DMS114 treated with DMSO at 0.1 percent for 48 hours (cell line): ENCODE measurements around the gene CHP2.
"Not testable (repeated sequence)": the region's sequence is repeated elsewhere in the genome, so short reads cannot be mapped to it uniquely, and the experiment has no call there.

Source experiments
- DNase-seq: peaks from one replicate; lab custom pipeline; 2025; ENCODE audit not compliant: unreplicated experiment; lab: John Stamatoyannopoulos, UW

The CHP2 gene

DNA sequence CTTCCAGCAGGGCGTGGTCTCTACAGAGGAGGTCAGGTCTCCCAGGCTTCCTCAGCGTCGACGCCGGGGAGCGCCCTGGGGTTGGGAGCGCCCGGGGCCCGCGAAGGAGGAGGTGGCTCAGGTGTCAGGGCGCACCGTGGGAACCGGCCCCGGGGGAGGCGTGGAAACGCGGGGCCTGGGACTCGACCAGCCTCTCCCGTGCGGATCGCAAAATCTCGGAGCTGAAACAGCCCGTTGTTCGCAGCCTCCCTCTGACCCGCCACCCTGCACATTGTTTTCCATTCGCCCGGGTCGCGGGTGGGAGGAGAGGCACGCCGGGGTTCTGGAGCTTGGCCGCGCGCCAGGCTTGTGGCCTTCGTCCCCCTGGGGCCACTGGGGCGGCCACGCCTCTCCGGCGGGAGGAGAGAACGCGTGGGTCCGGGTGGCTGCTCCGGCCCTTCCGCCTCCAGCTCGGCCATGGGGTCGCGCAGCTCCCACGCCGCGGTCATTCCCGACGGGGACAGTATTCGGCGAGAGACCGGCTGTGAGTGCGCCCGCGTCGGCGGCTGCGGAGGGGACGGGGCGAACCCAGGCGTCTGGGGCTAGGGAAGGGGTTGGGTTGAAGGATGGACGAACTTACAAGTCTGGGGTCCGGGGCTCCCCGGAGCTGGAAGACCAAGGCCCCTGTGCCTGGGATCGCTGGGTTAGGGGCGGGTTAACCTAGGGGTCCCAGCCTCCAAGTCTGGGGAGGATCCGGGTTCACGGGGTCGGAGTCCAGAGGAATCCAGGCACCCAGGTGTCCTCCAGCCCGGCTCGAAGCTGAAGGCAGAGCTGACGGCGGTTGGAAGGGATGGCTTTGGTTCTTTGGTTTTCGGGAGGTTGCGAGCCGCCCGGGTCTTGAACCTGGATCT lies at the start of gene CHP2:
CHP2 (plus strand) TSS at position 433 of the 890 bp plus-strand sequence; CDS start at position 457, 24 bp downstream.
- no peak for DNase-seq

DNA sequence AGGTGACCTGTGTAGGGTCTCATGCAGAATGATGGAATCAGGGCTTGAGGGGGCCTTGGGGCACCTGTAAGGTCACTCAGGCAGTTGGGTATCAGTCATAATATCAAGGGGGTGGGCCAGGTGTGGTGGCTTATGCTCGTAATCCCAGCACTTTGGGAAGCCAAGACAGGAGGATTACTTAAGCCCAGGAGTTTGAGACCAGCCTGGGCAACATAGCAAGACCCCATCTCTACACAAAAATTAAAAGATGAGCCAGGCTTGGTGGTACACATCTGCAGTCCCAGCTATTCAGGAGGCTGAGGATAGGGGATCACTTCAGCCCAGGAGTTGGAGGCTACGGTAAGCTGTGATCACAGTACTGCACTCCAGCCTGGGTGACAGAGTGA lies 49.3 kb upstream of the CHP2 start:
- no peak for DNase-seq

DNA sequence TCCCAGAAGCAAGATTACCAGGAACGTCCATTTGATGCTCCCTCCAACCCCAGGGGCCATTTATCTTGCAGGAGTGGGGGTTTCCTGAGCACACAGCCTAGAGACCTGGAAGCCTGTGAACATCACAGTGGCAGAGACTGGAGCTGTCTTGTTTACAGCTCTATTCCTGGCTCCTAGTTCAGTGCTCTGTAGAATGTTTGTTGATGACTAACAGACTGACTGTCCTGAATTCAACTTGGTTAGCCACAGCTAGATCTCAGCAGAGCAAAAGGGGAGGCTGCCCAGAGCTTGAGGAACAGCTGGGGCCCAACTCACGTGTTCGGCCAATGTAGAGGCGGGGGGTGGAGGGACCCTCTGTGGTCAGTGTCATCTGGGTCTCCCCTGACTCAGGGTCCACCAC lies 48.4 kb upstream of the CHP2 start:
- no peak for DNase-seq

GRCh38 chr16:23709536-23709935 lies 45.3 kb upstream of the CHP2 start:
- no peak for DNase-seq

DNA sequence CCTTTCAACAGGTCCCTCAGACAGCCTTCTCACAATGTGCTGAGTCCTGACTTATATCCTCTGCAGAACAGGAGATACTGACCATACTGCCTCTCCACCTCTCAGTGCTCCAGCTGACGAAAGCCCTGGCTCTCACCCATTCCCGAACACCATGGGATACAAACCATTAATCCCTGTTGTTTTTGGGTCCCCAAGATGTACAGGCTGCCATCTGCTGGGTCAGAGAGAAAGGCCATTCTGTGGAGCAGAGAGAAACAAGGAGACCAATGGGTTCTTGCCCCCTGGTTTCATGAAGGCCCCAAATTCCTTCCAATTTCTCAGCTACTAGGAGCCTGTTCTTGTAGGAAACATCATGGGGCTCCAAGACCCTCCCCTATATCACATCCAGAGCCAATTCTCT lies 44.8 kb upstream of the CHP2 start:
- no peak for DNase-seq

DNA sequence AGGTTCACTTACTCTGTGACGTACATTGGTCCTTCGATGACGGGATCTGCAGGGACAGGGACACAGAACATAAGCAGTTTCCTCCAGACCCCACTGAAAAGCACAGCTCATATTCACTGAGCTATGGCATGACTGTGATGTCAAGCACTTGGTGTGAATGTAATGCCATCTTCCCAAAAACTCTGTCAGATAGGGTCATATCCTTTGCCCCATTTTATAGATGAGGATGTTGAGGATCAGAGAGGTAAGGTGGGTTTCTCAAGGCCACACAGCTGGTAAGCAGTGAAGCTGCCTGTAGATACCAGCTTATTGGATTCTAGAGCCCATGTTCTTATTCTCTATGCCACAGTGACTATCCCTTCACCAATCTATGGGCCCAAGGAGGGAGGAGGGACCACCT lies 44.3 kb upstream of the CHP2 start:
- no peak for DNase-seq

DNA sequence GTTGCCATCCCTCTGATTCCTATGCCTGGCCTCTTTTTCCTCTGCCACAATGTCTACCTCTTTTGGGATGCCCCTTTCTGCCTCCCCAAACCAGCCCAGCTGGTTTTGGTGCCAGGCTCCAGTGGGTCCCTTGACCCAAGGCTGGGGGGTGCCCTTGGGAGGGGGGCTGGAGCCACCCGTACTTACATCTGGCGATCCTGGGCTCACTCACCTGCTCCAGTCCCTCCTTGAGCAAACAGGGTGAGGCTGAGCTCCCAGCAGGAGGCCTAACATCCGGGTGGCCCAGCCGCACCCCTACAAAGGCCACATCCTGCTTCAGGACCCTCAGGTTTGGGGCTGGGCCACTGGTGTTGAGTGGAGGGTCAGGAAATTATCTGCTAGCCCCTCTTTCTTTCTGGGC lies 43.0 kb upstream of the CHP2 start:
- DNase-seq: no peak

GRCh38 chr16:23712976-23713375 lies 41.9 kb upstream of the CHP2 start, which contains the start of gene ERN2:
Gene ERN2, minus strand, starts transcription at chr16:23713222. Its CDS starts 35 bp downstream, at chr16:23713187.
- DNase-seq: no peak

- no peak for DNase-seq
These were observed 38.3 kb upstream of the CHP2 start for GRCh38 chr16:23716484-23716883.

- DNase-seq: not testable (repeated sequence)
These were observed 32.1 kb upstream of the CHP2 start for GRCh38 chr16:23722613-23723240.

DNA sequence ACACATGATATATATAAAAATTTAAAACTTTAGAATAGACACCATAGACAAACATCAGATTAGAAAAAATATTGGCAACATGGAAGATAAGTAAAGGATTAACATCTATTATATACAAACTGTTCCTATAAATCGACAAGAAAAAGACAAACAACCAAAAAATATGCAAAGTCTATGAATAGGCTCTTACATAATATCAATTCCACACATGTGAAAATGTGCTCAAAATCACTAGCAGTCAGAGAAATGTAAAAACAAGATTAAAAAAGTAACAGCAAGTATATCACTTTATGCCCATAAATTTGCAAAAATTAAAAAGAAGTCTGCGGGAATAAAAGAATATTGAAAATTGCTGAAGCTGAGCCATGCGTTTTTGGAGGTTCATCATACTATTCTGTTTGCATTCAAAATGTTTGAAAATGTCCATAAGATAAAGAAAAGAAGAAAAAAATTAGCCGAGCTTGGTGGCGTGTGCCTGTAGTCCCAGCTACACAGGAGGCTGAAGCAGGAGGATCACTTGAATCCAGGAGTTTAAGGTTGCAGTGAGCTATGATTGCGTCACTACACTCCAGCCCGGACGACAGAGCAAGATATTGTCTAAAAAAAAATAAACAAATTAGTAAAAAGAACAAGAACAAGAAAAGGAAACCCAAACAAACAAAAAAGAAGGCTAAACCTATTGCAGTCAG lies 30.6 kb upstream of the CHP2 start:
- DNase-seq: no peak

- no peak for DNase-seq
These were observed 30.1 kb upstream of the CHP2 start for GRCh38 chr16:23724785-23725131.

DNA sequence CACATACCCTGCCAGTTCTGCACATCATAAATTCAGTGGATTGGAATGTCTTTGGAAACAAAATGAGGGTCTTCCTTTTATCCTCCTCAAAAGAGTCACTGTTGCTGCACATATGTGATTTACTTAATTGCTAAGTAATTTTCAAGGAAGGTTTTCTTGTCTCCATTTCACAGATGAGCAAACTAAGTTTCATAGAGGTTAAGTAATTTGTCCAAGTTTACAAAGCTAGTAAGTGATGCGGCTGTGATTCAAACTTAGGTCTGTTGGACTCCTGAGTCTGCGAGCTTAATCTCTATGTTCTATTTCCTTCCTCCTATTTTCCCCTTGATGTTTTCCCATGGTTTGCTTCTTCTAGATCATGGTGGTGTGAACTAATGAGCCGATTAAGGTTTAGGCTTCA lies 28.1 kb upstream of the CHP2 start:
- DNase-seq: no peak

- no peak for DNase-seq
These were observed 26.7 kb upstream of the CHP2 start for GRCh38 chr16:23728112-23728477.

GRCh38 chr16:23729503-23730424 lies 25.1 kb upstream of the CHP2 start:
- no peak for DNase-seq

DNA sequence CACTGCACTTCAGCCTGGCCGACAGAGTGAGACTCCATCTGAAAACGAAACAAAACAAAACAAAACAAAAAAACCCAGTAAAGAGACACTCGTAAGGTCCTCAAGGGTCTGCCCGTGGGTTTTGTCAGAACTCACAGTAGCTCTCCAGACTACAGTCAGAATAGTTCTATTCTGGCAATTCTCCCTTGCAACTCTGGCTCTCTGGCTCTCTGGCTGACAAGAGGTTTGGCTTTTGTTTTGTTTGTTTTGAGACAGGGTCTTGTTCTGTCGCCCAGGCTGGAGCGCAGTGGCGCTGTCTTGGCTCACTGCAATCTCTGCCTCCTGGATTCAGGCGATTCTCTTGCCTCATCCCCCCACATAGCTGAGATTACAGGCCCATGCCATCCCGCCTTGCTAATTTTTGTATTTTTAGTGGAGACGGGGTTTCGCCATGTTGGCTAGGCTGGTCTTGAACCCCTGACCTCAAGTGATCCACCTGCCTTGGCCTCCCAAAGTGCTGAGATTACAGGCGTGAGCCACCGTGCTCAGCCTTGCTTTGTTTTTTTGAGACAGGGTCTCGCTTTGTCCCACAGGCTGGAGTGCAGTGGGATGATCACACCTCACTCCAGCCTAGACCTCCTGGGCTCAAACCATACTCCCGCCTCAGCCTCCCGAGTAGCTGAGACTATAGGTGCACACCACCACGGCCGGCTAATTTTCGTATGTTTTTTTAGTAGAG lies 20.5 kb upstream of the CHP2 start:
- DNase-seq: no peak

DNA sequence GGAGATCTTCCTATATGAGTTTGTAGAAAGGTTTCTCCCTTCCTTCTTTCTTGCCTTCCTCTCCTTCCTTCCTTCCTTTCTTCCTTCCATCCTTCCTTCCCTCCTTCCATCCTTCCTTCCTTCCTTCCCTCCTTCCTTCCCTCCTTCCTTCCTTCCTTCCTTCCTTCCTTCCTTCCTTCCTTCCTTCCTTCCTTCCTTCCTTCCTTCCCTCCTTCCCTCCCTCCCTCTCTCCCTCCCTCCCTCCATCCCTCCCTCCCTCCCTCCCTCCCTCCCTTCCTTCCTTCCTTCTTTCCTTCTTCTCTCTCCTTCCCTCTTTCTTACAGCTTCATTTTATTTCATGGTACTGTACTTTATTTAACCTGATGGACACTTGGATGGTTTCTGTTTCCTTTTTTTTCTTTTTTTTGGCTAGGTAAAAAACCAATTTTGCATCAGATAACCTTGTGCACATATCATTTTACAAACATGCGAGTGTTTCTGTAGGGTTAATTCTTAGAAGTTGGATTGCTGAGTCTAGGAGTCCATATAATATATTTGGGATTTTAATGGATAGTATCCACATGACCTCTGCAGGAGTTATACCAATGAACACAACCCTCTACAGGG lies 17.3 kb upstream of the CHP2 start:
- DNase-seq: not testable (repeated sequence)

DNA sequence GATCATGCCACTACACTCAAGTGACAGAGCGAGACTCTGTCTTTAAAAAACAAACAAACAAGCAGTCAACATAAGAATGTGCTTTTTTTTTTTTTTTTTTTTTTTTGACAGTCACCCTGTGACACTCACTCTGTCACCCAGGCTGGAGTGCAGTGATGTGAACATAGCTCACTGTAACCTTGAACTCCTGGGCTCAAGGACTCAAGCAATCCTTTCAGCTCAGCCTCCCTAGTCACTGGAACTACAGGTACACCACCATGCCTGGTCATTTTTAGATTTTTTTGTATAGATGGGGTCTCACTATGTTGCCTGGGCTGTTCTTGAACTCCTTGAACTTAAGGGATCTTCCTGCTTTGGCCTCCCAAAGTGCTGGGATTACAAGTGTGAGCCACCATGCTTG lies 15.3 kb upstream of the CHP2 start:
- no peak for DNase-seq

- DNase-seq: no peak
These were observed 13.0 kb upstream of the CHP2 start for GRCh38 chr16:23741675-23742303.
